ENCODE data around the gene PPARD. TPM values are rescaled to one million over a fixed set of nuclear protein-coding genes. Genes with fewer than 3 reads are reported as not detected.

PPARD gene
- total RNA-seq, 6 experiments from 2014 or later = 39.0 to 46.4 (median 41.2) TPM

GRCh38 chr6:35449287-35449881, 107.0 kb downstream of the PPARD start:
- Mint-ChIP-seq H3K27ac (no peak overlapping the region), H3K4me3 (no peak overlapping the region), H3K9me3 (no peaks in the 10 kb centered on the region), H3K27me3 (ENCODE audit: insufficient read depth) (peaks cover 2% of the 10 kb centered on the region; the same call in 1 of the 2 replicates), H3K4me1 (ENCODE audit: low read depth) (peaks cover 29% of the 10 kb centered on the region), H3K36me3 (ENCODE audit: low read depth) (no peaks in the 10 kb centered on the region)
- TF ChIP-seq CTCF (IDR thresholded peaks at IDR 0.05) = peak; percentile 87
- DNase-seq = peak; percentile 77

GRCh38 chr6:35451354-35452182, 109.2 kb downstream of the PPARD start:
- Mint-ChIP-seq H3K36me3 (ENCODE audit: low read depth) (0 out of 2 replicates have a peak, but pooled peaks cover 7% of the 10 kb centered on the region), H3K27ac (no peak overlapping the region), H3K4me3 (peak overlapping the region; percentile 82), H3K4me1 (ENCODE audit: low read depth) (peaks cover 34% of the 10 kb centered on the region), H3K9me3 (no peaks in the 10 kb centered on the region), H3K27me3 (ENCODE audit: insufficient read depth) (peaks cover 5% of the 10 kb centered on the region; the same call in 1 of the 2 replicates)
- no peak for DNase-seq
- no peak for TF ChIP-seq CTCF (IDR thresholded peaks at IDR 0.05)

- Mint-ChIP-seq H3K4me1 (ENCODE audit: low read depth) (peaks cover 34% of the 10 kb centered on the region), H3K27me3 (ENCODE audit: insufficient read depth) (peaks cover 5% of the 10 kb centered on the region; the same call in 1 of the 2 replicates), H3K36me3 (ENCODE audit: low read depth) (0 out of 2 replicates have a peak, but pooled peaks cover 7% of the 10 kb centered on the region), H3K27ac (peak within 1 kb of the TSS; percentile 47), H3K9me3 (no peaks in the 10 kb centered on the region), H3K4me3 (peak within 1 kb of the TSS; percentile 87)
- DNase-seq = peak; percentile 84
- no peak; the same call in 1 of the 2 replicates for TF ChIP-seq CTCF (IDR thresholded peaks at IDR 0.05)
Observed at GRCh38 chr6:35452183-35453090, 110.1 kb downstream of the PPARD start, which contains the start of gene FANCE. TSS of gene FANCE (plus strand) at chr6:35452338. CDS start at chr6:35452546, 208 bp downstream.

DNA sequence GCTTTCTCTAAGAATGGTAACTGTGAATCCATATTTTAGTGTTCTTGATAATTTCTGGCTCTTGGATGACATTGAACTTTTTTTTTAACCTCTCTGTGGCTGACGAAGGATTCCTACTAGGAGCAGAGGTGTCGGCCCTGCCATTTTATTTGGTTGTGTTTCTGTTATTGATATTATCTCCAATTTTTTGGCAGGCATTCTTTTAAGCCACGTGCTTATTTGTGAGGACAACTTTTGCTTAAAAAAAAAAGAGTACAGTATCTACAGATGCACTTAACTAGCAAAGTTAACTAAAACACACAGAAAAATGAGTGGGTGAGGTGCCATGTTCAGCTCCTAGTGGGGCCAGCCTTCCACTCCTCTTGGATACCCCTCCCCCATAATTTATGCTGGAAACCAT, 110.9 kb downstream of the PPARD start:
- Mint-ChIP-seq H3K27me3 (ENCODE audit: insufficient read depth) (peaks cover 5% of the 10 kb centered on the region; the same call in 1 of the 2 replicates), H3K4me1 (ENCODE audit: low read depth) (peaks cover 32% of the 10 kb centered on the region), H3K36me3 (ENCODE audit: low read depth) (0 out of 2 replicates have a peak, but pooled peaks cover 7% of the 10 kb centered on the region), H3K27ac (peak overlapping the region; percentile 47), H3K4me3 (peak overlapping the region; percentile 87), H3K9me3 (no peaks in the 10 kb centered on the region)
- no peak for TF ChIP-seq CTCF (IDR thresholded peaks at IDR 0.05)
- DNase-seq = no peak

All from HFFc6 (cell line).